Measurements from ENCODE around the gene SRD5A3. TPM values are rescaled to one million over a fixed set of nuclear protein-coding genes. Genes with fewer than 3 reads are reported as not detected.

The SRD5A3 gene
- total RNA-seq, 2 experiments from 2014 or later = 12.9 to 15.9 TPM

DNA sequence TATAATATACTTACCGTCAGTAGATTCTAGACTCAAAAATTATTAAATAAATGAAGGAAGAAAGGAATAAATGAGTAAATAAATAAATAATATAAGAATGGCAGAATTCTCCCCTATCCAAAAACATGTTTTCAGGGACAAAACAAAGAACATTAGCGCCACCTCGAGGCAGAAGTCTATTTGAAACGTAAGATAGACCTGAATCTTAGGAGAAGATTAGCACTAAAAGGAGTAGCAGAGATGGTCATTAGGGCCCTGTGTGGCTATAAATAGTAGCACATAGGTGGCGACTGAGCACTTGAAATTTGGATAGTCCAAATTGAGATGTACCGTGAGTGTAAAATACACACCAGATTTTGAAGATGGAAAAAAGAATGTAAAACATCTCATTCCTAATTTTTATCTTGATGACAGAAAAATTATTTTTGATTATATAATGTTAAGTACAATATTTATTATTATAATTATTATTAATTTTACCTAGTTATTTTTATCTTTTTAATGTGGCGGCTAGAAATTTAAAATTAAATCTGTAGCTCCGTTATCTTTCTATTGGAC is 24.3 kb upstream of the SRD5A3 start:
- Mint-ChIP-seq H3K27me3 (peaks cover 3% of the 10 kb centered on the region), H3K36me3 (ENCODE audit: low read depth) (no peaks in the 10 kb centered on the region), H3K9me3 (no peaks in the 10 kb centered on the region), H3K27ac (no peak overlapping the region), H3K4me3 (no peak overlapping the region), H3K4me1 (ENCODE audit: low read depth) (peaks cover 30% of the 10 kb centered on the region)
- ATAC-seq (peak; percentile 55), DNase-seq (peak; percentile 88)
- TF ChIP-seq, protein P1, sequence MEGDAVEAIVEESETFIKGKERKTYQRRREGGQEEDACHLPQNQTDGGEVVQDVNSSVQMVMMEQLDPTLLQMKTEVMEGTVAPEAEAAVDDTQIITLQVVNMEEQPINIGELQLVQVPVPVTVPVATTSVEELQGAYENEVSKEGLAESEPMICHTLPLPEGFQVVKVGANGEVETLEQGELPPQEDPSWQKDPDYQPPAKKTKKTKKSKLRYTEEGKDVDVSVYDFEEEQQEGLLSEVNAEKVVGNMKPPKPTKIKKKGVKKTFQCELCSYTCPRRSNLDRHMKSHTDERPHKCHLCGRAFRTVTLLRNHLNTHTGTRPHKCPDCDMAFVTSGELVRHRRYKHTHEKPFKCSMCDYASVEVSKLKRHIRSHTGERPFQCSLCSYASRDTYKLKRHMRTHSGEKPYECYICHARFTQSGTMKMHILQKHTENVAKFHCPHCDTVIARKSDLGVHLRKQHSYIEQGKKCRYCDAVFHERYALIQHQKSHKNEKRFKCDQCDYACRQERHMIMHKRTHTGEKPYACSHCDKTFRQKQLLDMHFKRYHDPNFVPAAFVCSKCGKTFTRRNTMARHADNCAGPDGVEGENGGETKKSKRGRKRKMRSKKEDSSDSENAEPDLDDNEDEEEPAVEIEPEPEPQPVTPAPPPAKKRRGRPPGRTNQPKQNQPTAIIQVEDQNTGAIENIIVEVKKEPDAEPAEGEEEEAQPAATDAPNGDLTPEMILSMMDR (IDR thresholded peaks at IDR 0.05) = peak; percentile 81
- ChIA-PET CTCF (interaction anchor here (0.8 to 3.9 kb wide), 16 partner anchors 8 to 1023 kb away, joined by 3 to 23 read pairs (median 4); partner anchors contain the start of gene SRD5A3), POLR2A (no interaction called here)
- intact Hi-C loops (cut with micrococcal nuclease) = loop anchor here (5.0 kb wide), 1 partner anchor 349 kb away; no protein-coding TSS in a partner anchor

DNA sequence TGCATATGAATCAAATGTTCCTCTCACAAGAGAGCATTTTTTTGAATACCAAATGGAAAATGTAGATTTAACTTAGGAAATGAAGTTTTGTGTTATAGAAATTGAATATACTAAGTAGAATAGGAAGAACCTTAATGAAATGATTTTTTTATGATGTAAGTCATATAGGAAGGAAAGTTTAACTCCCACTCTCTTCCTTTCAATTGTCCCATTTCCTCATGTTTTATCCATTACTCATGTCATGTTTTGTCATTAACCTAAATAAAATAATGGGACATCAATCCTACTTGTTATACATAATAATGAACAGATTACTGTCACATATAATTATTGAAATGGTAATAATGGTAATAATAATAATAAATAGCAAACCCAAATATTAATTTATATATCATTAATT is 22.7 kb upstream of the SRD5A3 start:
- ChIA-PET POLR2A (no interaction called here), CTCF (interaction anchor here (2.2 to 3.9 kb wide), 3 partner anchors 11 to 315 kb away, joined by 6 to 23 read pairs (median 22); no protein-coding TSS in a partner anchor)
- H3K4me1 Mint-ChIP-seq (ENCODE audit: low read depth) = peaks cover 22% of the 10 kb centered on the region
- no peaks in the 10 kb centered on the region for H3K9me3 Mint-ChIP-seq
- ATAC-seq (no peak), DNase-seq (no peak)
- intact Hi-C loops (cut with micrococcal nuclease) = loop anchor here (5.0 kb wide), 1 partner anchor 351 kb away; no protein-coding TSS in a partner anchor
- H3K4me3 Mint-ChIP-seq = no peak overlapping the region
- peaks cover 3% of the 10 kb centered on the region for H3K27me3 Mint-ChIP-seq
- TF ChIP-seq, protein P1 (IDR thresholded peaks at IDR 0.05) = no peak
- H3K27ac Mint-ChIP-seq = no peak overlapping the region
- no peaks in the 10 kb centered on the region for H3K36me3 Mint-ChIP-seq (ENCODE audit: low read depth)

DNA sequence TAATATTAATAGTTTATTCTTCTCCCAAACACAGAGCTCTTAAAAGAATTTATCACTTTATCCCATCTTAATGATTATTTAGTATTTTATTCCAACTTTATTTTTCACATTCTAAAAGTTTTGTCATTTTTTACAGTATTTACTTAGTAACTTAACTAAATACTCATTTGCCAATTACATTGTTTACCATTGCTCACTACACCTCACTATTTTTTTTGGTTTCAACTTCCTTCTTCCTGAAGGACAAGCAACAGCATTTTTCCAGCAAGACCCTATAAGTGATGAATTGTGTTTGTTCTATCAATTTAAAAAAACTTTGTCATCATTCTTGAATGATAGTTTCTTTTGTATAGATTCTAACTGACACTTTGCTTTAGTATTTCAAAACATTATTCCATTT is 19.4 kb upstream of the SRD5A3 start:
- Mint-ChIP-seq H3K4me3 (no peak overlapping the region), H3K27ac (no peak overlapping the region), H3K36me3 (ENCODE audit: low read depth) (no peaks in the 10 kb centered on the region), H3K4me1 (ENCODE audit: low read depth) (peaks cover 4% of the 10 kb centered on the region), H3K27me3 (peaks cover 7% of the 10 kb centered on the region), H3K9me3 (no peaks in the 10 kb centered on the region)
- POLR2A ChIA-PET = no interaction called here
- TF ChIP-seq, protein P1 (IDR thresholded peaks at IDR 0.05) = no peak
- intact Hi-C loops (cut with micrococcal nuclease) = no loop called here
- ATAC-seq (no peak), DNase-seq (no peak)
- CTCF ChIA-PET = interaction anchor here (0.9 to 4.5 kb wide), 3 partner anchors 14 to 356 kb away, joined by 3 to 22 read pairs (median 4); partner anchors contain the start of gene SRD5A3

DNA sequence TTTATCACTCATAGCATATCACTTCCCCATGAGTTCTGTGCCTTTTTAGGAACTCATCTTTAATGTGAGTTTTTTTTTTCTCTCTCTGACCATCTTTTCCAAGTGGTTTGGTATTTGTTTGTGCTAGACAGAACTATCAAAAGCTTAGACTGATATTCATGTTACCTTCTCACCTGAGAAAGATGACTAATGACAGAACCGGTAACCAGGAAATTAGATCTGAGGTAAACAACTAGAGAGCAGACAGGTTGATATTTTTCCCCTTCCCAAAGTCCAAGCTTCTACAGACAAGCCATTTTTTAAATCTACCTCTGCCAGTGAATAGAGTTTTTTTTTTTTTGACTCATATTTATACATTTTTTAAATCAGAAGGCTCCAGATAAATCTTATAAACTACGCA is 17.0 kb upstream of the SRD5A3 start:
- DNase-seq (no peak), ATAC-seq (no peak)
- intact Hi-C loops (cut with micrococcal nuclease) = no loop called here
- Mint-ChIP-seq H3K9me3 (no peaks in the 10 kb centered on the region), H3K27me3 (peaks cover 5% of the 10 kb centered on the region), H3K4me1 (ENCODE audit: low read depth) (peaks cover 3% of the 10 kb centered on the region), H3K4me3 (no peak overlapping the region), H3K36me3 (ENCODE audit: low read depth) (no peaks in the 10 kb centered on the region), H3K27ac (no peak overlapping the region)
- ChIA-PET CTCF (interaction anchor here (4.5 kb wide), 1 partner anchor 17 kb away, joined by 22 read pairs; the partner anchor contains the start of gene SRD5A3), POLR2A (no interaction called here)
- TF ChIP-seq, protein P1 (IDR thresholded peaks at IDR 0.05) = no peak

DNA sequence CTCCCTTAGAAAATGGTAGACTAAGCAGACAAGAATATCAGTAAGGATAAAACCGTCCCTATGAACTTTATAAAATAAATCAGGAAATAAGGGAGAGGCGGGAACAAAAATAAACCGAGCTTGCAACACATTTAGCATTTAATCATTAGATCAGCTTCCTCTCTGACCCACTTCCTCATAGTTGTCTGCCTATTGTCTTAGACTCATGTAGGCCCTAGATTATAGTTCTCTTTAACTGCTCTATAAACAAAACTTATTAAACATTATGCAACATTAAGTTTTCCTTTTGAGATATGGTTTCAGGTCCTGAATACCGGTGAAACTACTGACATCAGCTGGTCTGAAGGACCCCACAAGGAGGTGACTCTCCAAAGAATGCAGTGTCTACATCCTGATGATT is 15.8 kb upstream of the SRD5A3 start:
- POLR2A ChIA-PET = no interaction called here
- H3K4me1 Mint-ChIP-seq (ENCODE audit: low read depth) = peaks cover 3% of the 10 kb centered on the region
- CTCF ChIA-PET = interaction anchor here (0.8 to 4.5 kb wide), 2 partner anchors 8 to 16 kb away, joined by 3 to 22 read pairs; partner anchors contain the start of gene SRD5A3
- no peaks in the 10 kb centered on the region for H3K36me3 Mint-ChIP-seq (ENCODE audit: low read depth)
- TF ChIP-seq, protein P1 (IDR thresholded peaks at IDR 0.05) = no peak
- DNase-seq = no peak
- no peak overlapping the region for H3K27ac Mint-ChIP-seq
- peaks cover 3% of the 10 kb centered on the region for H3K27me3 Mint-ChIP-seq
- no peak overlapping the region for H3K4me3 Mint-ChIP-seq
- no peak for ATAC-seq
- no peaks in the 10 kb centered on the region for H3K9me3 Mint-ChIP-seq
- intact Hi-C loops (cut with micrococcal nuclease) = no loop called here
